Activated gamma-delta T cell treated with Interleukin-2 at 50 U/mL for 16 hours (primary cell): ENCODE measurements around the gene DHH.

Experiments used
- DNase-seq: peaks from one replicate; pipeline ENCODE4 v3.0.0-alpha.2; 2020

DHH gene

DNA sequence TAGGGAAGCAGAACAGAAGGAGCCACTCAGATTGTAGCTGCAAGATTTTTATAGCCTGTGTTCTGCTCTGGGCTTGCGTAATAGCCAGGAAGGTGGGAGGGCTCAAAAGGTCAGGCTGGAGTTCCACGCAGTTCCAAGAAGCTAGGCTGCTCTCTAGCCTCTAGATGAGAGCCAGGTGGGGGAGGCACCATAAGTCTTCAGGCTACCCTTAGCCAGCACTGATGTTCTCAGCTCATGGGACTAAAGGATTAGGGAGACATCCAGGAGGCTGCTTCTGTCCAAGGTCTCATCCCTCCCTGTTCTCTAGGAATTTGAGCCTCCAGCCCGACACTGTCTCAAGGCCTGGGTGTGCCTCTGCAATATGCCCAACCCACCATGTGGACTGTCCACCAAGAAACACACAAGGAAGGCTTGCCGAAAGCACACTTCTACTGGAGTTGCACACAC, 14.4 kb upstream of the DHH start:
- no peak for DNase-seq

DNA sequence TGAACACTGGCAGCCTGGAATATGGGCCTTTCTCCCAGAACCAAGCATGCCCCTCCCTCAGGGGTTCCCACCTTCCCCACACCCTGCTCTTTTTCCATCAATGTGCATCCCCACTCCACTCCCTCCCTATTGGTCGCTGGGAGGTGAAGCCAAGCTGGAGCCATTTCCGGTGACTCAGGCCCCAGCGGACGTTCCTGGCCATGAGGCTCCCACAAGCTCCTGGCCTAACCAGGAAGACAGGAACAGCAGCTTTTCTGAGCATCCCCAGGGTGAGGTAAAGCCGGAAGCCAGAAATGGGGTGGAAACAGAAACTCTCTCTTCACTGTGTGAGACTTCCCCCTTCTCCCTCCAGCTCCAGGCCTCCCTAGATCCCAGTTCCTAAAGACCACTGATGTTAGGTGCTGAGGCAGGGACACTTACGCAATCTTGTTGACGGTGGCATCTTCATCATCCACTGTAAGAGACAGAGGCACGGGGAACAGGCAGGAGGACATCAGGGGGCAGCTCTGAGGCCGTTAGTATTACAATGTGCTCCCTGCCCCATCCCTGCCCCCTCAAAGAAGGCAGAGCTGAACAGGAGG, 11.0 kb upstream of the DHH start:
- DNase-seq, result no peak

DNA sequence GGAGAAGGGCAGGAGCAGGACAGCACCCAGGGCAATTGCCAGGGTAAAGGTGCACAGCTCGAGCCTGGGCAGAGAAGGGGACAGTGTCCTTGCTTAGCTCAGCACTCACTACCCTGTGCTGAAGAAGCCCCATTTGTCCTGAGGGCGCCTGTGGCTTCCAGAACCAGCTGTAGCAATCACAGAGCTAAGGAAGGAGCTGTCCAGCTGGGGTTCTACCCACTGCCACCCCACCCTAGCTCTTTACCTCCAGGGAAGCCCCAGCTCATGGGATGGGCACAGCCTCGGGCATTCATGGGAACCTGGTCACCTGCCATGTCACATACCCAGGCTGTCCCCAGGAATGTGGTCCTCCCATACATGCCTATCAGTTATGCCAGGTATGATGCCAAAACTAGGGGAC, 10.2 kb upstream of the DHH start:
- DNase-seq, result no peak

DNA sequence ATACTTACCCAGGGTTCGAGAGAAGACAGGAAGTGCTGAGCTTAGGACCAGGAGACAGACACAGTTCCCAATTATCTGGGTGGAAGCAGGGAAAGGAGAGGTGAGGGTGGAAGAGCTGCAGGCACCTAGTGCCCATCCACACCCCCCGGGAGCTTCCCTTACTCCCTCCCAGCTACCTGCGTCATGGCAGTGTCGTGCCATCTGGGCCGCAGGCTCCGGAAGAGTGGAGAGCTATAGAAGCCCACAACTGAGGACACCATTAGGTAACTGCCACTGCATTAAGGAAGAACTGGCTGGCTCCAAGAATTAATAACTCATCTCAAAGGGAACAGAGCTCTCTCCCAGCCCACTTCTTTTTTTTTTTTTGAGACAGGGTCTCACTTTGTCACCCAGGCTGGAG, 5.8 kb upstream of the DHH start:
- DNase-seq, result no peak

DNA sequence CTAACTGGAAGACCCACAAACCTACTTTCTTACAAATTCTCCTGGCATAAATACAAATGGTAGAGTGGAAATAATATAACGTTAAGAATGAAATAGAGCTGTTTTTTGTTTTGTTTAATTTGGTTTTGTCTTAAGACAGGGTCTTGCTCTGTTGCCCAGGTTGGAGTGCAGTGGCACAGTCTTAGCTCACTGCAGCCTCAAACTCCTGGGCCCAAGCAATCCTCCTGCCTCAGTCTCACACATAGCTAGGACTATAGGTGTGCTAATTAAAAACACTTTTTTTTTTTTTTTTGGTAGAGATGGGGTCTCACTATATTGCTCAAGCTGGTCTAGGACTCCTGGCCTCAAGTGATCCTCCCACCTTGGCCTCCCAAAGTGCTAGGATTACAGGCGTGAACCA, 4.1 kb upstream of the DHH start:
- DNase-seq, result no peak

DNA sequence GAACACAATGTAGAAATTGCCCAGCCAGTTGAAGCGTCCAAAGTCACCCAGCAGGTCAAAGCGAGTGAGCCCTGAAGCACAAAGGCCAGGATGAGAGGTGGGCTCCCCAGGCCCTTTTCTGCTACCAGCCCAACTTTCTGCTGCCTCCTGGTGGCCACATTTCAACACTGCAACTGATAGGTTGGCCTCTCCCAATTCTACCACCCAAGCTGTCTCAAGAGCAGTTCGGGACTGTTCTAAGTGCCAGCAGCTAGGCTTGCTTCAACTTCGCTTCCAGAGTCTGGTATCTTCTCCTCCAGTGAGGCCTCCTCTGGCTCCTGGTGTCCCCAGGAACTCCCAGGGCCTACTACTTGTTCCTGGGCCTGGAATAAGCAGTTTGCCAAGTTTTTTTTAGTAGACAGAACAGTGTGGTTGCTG, 3.4 kb upstream of the DHH start:
- peak; percentile 51 for DNase-seq

DNA sequence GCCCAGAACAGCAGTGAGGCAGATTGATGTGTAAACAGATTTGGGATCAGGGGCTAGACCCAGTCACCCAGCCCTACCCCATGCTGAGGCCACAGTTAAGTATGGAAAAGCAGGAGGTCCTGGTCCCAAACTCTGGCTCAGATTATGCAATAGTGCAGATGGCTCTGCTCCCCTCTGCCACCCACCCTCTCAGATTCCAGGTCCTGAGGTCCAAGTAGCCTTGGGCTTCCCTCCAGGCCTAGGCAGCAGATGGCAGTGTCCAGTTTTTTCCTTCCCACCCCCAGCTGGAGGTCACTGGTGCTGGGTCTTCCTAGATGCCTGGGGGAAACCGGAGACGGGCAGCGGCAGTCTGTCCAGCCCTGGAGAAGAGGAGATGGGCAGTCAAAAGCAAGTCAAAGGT, 2.8 kb upstream of the DHH start:
- no peak for DNase-seq

DNA sequence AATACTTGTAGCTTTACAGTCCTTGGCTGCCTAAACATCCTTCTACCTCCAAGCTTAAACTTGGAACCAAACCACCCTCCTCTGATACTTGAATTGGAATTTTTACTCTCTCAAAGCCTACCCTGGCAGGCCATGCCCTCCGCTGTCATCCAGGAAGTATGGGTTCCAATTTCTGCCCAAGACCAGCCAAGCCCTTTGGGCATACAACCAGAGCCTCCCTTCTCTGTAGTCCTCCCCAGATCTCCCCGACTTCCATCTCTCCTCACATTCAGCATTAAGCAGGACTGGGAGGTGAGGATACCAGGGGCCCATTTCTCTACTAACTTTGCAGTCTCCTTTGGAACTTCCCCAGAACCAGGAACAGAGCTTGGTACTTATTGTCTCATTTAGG, 369 bp upstream of the DHH start:
- DNase-seq, result no peak

DNA sequence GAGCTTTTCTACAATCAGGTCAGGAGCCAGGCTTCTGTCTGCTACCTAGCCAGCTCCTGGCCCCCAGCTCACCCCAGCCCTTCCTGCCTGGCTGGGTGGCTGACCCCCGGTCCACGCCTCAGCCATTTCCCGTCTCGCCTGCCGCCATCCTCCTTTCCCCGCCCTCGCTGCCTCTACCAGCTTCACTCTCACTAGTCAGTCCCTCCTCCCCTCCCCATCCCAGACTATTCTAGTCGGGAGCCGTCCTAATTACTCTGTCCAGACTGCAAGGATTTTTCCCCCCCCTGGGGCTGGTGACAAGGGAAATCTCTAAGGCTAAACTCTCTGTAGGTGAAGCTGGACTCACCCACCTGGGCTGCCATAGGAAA, 825 bp downstream of the DHH start:
- DNase-seq, result no peak

DNA sequence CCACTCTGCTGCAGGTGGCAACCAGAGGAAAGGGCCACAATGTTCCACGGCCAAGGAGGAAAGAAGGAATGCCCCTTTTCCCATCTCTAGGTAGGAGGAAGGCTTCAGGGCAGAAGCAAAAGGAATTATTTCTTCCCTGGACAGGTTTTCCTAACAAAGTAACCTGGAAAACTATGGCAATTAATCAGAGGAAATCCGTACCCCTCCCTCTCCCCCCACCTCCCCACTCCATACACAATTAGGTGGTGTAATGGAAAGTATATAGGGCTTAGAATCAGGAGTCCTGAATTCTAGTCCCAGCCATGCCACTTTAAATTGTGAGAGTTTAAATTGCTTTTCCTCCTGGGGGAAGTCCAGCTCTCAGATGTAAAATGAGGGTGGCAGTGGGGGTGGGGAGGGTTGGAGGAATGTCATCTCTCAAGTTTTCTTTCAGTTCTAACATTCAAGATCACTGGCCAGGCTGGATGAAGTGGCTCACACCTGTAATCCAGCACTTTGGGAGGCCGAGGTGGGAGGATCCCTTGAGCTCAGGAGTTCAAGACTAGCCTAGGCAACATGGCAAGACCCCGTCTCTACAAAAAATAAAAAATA, 1.7 kb downstream of the DHH start:
- no peak for DNase-seq

DNA sequence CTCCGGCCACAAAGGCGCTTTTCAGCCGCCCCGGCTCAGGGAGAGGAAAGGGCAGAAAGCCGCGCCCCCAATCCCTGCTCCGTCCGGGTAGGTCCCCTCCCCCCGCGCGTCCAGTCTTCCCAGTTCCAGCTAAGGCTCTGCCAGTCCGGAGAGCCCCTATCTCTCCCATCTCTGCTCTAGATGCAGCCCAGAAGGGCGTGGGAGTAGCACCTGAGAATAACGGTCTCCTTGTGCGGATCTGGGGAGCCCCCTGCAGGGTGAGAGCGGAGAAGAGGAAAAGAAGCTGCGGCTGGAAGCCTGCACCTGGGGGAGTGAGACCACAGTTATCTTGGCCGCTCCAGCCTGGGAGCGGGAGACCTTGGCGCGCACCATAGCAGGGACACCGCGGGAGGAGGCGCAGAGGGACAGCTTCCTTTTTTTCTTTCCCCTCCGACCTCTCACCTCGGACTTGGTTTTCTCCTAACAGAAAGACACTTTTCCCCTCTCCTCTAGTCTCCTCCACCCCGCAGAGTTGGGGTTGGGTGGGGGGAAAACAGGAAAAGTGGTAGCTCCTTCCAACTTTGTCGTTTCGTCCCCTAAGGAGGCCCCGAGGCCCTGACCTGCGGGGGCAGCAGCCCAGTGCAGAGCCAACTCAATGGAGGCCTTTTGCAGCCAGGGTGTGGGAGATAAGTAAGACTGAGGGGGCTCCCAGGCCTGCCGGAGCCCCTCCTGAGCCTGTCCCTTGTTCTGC, 2.4 kb downstream of the DHH start:
- peak; percentile 35 for DNase-seq

DNA sequence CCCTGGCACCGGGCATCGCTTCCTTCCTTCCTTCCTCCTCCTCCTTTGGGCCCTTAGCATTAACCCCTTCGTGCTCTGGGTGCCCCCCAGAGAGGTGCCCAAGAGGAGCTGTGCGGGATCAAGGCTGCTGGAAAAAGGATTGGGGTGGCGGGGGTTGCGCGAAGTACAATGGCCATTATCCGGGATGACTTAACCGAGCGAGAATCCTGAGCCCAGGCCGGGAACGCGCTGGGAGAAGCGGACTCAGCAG, 2.8 kb downstream of the DHH start:
- no peak for DNase-seq

DNA sequence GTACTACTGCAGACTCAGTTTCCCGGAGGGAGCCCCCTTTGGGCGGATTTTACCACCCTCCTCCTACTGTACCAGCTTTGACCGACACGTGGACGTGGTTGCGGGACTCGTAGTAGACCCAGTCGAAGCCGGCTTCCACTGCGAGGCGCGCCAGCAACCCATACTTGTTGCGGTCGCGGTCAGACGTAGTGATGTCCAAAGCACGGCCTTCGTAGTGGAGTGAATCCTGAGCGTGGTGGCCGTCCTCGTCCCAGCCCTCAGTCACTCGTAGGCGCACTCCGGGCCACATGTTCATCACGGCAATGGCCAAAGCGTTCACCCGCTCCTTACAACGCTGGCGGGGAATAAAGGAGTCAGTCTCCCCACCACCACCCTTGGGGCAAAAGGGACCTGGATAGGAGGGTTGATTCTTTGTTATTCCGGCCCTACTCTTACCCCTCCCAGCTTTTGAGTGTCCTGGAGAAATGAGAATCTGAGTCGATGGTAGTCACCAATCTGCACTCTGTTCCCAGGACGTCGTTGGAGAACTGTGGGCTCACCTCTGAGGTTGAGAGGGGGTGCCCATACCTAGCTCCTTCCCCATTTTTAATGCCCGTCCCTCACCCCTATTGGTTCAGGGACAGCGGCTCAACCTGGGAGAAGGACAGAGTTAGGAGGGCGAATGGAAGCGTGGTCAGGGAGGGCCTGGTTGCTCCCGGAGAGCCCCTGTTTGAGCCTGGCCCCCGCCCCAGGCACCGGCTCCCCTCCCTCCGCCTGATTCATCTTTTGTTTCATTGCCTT, 3.4 kb downstream of the DHH start:
- no peak for DNase-seq

DNA sequence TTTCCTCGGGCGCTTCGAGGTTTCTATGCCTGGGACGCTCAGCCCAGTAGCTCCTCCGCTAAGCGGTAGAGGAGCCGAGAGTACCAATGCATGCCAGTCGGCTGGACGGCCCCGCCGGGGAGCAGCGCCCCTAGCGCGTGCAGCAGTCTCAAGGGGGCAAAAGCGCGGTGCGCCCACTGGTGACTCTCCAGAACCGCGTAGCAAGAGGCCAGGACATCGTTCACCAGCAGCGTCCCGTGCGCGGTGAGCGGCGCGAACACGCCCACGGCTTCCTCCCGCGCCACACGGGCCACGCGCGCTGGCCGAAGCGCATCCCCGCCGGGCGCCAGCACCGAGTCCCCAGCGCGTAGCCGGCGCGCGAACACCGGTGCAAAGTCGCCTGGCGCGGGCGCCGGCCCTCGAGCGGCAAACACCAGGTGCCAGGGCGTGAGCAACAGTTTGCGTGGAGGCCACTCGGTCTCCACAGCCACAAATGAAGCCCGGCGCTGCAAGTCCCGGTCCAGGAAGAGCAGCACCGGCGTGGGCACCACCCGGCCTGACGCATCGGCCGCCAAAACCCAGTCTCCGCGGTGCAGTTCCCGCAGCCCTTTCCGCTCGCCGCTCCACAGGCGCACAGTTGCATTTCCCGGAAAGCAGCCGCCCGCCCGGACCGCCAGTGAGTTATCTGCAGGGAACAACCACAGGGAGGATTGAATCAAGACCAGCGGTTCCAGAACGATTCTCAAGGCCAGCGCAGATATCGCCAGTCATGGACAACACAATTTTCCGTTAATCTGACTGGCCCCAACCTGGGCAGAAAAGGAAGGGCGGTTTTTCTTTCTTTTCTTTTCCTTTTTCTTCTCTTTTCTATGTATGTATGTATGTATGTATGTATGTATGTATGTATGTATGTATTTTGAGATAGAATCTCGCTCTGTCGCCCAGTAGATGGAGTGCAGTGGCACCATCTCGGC, 4.5 kb downstream of the DHH start:
- no peak for DNase-seq

DNA sequence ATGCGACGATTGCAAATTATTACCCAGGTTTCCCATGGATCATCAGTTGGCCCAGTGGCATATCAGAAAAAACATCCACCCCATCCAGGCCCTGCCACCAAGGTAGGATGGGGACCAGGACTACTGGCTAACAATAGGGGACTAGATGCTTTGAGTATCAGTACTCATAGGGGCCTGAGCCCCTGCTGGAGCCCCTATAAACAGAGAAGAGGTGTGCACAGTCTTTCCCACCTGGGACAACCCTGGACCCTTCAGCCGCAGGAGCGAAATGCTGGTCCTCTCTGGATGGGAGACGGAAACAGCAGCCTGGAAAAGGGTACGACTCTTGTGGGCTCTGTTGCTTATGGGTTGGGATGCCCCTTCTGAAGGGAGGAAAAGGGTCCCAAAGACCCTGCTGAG, 5.7 kb downstream of the DHH start:
- DNase-seq, result no peak

DNA sequence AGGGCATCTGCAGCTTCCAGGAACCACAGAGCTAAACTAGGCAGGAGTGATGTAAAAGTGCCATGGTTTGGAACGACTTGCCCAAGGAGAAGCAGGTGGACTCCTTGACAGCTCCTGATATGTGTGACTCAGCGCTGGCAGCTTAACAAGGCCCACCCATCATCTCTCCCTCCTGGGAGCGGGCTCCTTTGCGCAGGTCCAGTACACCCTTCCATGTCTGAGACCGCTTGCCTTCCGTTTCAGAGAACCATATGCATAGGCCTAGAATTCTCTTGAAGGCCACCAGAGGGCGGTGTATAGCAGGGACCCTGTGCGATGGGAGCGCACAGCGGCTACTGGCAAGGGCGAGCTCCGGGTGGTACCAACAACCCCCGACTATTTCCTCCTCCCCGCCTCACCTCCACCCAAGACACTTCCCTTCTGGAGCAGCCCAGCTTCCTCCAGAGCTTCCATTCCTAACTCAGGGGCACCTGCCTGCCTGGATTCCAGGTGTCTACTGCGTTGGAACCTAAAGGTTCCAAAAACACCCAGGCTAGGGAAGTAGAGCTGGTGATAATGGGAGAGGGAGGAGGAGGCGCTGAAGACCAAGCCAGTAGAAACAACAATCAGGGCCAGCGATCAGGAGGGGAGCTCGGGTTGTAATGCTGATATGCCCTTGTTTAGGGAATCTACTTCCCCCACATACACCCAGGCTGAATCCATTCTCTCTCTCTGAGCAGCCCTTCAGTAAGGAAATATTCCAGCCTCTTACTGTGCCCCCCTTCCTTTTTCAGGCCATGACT, 6.3 kb downstream of the DHH start:
- peak; percentile 75 for DNase-seq

DNA sequence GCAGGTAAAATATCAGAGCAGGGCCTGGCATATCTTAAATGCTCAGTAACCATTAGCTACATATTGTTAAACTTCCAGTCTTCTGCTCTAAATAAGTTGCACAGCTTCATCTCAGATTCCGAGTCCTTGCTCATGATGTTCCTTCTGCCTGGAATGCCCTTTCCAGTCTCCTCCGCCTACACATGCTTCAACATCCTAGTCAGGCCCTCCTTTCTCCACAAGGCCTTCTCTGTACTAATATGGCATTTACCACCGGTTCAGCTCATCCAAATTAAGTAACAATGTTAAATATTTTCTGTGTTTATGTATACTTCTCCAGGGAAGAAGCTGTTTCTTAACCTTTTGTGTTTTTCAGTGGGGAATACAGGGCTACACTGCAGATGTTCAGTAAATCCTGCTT, 8.5 kb downstream of the DHH start:
- no peak for DNase-seq

DNA sequence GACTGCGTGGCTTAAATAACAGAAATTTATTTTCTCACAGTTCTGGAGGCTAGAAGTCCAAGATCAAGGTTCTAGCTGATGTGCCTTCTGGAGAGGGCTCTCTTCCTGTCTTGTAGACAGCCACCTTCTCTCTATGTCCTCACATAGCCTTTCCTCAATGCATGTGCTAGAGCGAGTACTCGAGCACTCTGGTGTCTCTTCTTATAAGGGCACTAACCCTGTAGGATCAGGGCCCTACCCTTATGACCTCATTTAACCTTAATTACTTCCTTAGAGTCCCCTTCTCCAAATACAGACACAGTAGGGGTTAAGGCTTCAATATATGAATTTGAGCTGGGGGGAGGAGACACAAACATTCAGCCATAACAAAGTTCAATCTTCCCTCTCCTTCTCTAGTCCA, 10.2 kb downstream of the DHH start:
- DNase-seq, result no peak

DNA sequence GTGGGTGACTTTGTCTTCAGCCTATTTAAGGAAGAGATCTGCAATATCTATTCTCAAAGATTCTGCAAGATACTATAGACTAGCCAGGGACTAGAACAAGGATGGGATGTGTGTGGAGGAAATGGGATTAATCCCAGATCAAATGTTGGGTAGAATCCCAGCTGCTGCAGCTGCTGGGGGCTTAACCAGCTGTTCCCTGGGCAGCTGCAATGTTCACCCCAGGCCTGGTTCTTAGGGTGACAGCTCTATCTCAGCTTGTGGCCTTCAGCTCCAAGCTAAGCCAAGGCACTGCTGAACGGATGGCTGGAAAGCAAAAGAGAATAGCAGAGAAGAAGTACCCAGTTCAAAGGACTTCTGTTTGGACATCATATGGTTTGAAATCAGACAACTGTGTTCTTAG, 14.8 kb downstream of the DHH start:
- DNase-seq, result no peak

DNA sequence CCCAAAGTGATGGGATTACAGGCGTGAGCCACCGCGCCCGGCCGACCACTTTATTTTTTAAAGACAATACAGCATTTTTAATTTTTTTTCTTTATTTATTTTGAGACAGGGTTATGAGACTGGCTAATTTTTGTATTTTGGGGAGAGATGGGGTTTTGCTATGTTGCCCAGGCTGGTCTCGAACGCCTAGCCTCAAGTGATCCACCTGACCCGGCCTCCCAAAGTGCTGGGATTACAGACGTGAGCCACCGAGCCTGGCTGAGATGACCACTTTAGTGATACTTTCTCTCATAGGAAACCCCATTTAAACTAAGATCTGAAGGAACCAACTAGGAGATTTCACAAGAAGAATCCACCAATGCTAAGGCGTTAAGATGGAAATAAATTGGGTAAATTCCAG, 23.6 kb downstream of the DHH start:
- no peak for DNase-seq

DNA sequence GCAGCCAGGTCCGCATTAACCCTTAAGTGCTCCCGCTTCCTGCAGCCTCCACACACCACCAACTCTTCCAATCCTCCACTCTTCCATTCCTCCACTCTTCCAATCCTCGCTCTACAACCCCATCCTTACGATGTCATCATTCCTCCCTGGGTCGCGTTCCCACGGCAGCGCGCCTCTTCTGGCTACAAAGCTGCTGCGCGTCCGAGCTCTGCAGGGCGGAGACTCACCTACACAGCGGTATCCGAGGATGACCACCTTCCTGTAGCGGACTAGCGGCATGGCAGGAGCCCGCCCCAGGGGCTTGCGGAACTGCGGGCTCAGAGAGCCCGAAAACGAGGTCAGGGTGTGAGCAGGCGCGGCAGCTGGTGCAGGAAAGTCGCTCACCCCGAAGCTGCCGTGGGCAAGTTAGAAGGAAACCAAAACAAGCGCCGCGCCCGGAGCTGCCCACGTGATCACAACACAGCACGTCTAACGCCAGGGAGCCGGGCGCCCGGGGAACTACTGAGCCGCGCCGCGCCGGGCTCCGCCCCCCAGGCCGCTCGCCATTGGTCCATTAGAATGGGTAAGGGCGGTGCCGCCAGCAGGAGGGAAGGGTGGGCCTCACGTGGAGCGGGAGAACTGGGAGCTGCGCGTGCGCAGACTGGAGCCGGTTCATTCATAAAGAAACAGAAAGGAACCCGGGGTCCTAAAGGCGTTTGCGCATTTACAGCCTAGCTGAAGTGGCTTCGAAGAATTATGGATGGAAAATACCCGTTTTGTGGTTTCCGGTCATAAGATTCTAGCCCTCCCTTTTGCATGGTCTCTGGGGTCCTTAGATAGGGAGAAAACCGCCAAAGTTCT, 24.9 kb downstream of the DHH start, which contains the start of gene RHEBL1:
Gene RHEBL1 (minus strand): TSS at position 473 of the 840 bp plus-strand sequence. CDS start 194 bp downstream, at position 279.
- DNase-seq, result peak; percentile 98
